ENCODE results near the gene TYK2.
"Not testable (repeated sequence)": the region's sequence is repeated elsewhere in the genome, so short reads cannot be mapped to it uniquely, and the experiment has no call there.

DNA sequence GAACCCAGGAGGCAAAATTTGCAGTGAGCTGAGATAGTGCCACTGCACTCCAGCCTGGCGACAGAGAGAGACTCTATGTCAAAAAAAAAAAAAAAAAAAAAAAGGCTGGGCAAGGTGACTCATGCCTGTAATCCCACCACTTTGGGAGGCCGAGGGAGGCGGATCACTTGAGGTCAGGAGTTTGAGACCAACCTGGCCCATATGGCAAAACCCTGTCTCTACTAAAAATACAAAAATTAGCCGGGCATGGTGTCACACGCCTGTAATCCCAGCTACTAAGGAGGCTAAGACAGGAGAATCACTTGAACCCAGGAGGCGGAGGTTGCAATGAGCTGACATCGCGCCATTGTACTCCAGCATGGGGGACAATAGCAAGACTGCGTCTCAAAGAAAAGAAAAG, 43.6 kb downstream of the TYK2 start:
- not testable (repeated sequence) for TF ChIP-seq CTCF, POLR2A (IDR thresholded peaks at IDR 0.05)
